Skin of body (tissue), 3 donors: ENCODE results near the gene TMIGD3. TPM values are rescaled to one million over a fixed set of nuclear protein-coding genes. Genes with fewer than 3 reads are reported as not detected.

Experiments used
- DNase-seq: peaks from one replicate; lab custom pipeline; 2025; lab: John Stamatoyannopoulos, UW
- small RNA-seq: library from RNA; depleted of rRNA; stranded (forward); fragments of <200 nt; gene quantifications from one replicate; pipeline ENCODE3, GENCODE V24; 2014; ENCODE audit warnings: low replicate concordance
- total RNA-seq: library from RNA; depleted of rRNA; stranded (reverse); fragments of >200 nt; gene quantifications from one replicate; pipeline ENCODE4 v1.2.3, GENCODE V29; 2014

Gene TMIGD3
- total RNA-seq, 1 donor from 2014 or later: 0.30 TPM

GRCh38 chr1:111448482-111448917, 54.9 kb downstream of the TMIGD3 start:
- DNase-seq: no peak

DNA sequence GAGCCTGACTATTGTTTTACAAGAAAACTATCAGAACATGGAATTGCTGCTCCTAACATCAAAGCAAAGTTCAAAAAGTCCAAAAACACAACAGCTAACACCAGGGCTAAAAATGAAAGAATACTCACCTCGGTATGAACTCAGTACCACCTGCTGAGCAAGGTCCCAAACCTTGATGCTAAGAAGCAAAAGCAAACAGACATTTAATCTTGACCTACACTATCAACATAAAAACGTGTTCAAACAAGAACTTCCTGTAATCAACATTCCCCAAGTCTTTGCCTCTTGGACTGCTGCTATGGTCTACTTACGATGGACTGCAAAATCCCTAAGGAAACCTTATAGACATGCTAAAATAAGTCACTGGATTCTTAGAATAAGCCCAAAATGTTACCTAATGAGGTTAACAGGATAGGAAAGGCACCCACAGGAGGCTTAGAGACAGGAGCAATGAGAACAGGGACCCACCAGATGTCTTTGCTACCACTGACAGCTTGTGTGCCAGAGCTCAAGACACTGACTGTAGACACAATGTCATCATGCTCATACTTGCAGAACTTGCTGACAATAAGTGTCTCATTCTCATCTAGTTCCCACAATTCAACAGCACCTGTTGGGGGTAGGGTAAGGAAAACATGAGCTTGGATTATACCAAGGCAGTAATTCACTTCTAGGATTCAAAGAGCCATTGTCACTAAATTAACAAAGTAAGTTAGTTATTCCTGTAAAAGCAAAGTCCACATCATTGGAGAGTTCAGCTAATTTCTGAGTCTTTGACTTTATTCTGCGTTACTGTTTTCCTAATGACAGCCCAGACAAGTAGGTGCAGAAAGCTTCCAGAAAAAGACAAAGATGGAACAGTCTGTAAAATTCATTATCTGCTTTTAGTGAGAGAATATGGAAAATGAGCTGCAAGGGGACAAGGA, 56.2 kb downstream of the TMIGD3 start:
- no peak for DNase-seq

- no peak for DNase-seq
These were observed 56.9 kb downstream of the TMIGD3 start for GRCh38 chr1:111446546-111446945.

- no peak for DNase-seq
These were observed 59.4 kb downstream of the TMIGD3 start for GRCh38 chr1:111444031-111444430.

- DNase-seq: no peak
These were observed 61.0 kb downstream of the TMIGD3 start for GRCh38 chr1:111442457-111442856.

DNA sequence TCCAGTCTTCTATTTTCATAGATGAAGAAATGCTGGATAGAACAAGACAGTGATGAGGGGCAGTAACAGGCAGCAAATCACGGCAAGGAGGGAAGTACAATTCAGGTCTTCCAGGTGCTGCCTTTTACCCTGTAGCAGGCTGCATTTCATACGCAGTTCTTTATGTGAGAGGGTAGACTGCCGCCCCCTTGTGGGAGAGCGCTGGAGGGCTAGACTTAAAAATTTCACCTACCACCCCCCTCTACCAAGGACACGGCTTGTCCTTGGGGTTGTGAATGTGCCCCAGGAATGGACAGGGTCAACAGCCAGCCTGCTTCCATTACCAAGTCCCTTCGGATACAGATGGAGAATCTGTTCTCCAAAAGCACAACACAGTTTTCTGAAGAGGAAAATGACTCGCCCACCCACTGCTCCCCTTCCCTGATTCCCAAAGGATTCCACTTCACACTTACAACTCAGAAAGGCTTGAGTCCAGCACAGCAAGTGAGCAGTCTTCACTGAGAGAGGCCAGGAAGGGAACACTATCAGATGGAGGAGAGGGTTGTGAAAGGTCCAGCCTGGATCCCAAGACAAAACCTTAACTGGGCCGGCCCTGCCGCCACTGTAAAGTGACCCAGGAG, 61.8 kb downstream of the TMIGD3 start:
- DNase-seq: no peak

DNA sequence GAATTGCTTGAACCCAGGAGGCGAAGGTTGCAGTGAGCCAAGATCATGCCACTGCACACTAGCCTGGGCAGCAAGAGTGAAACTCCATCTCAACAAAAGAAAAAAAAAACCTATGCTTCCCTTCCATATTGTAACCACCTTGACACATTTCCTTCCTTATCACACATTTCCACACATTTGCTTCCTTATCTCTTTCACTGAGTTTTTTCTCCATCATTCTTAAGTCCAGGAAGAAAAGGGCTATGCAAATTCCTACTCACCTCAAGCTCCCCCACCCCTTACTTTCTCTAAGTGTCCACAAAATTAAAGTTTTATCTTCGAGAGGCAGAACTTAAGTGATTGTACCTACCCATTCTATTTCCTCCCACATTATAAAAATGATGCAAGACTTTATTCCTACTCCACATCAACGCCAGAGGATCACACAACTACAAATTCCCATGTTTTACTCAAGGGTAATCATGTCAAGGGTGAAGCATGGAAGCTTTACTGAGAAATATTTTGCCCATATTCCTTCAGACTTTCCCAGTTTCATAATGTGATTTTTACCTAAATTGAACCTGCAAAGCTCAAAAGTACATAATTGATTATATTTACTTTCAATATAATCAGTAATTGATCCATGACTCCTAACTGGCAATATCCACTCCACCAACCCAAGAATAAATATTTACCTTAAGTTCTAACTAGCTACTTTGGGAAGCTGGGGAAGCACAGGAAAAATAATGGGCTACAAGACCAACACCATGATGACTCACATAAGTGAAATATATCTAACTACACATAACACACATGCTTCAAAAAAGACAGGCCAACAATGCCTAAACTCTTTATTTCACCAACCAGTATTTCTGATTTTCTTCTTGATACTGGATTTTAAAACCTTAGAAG, 63.7 kb downstream of the TMIGD3 start:
- no peak for DNase-seq

- no peak for DNase-seq
These were observed 66.7 kb downstream of the TMIGD3 start for GRCh38 chr1:111436726-111437125.

Small RNAs within 50 kb of the gene (small RNA-seq; reads per million reads assigned to genes)
- not detected for gene RF00019
- not detected for gene RNU6-792P

Other genes starting within 250 kb of the TMIGD3 start
- gene CHIA, start 212.8 kb downstream of the TMIGD3 start, total RNA-seq: 0.20 TPM
- gene OVGP1, start 75.9 kb downstream of the TMIGD3 start, total RNA-seq: 2.7 TPM
- 13.6 TPM for gene WDR77, start 54.4 kb downstream of the TMIGD3 start, total RNA-seq
- gene ATP5PB, start 54.2 kb downstream of the TMIGD3 start, total RNA-seq: 162 TPM
- 2.3 TPM for gene C1orf162, start 29.6 kb downstream of the TMIGD3 start, total RNA-seq
- gene ADORA3, start within 50 bp of the TMIGD3 start, total RNA-seq: 0.20 TPM
- gene RAP1A, start 116.2 kb upstream of the TMIGD3 start, total RNA-seq: 21.4 TPM
- 5.9 TPM for gene INKA2, start 235.8 kb upstream of the TMIGD3 start, total RNA-seq